ENCODE results near the gene C2orf92. TPM values are rescaled to one million over a fixed set of nuclear protein-coding genes. Genes with fewer than 3 reads are reported as not detected.

Gene C2orf92
- total and polyA plus RNA-seq, 2 donors (not counting 3 experiments of a cell fraction or from before 2014, with no cell fraction given), result 1.8 to 7.9 TPM

GRCh38 chr2:97706708-97707345 lies 37.3 kb downstream of the C2orf92 start:
- Histone ChIP-seq H3K27ac (ENCODE audit: insufficient read depth, low read depth, low read length) (no peak overlapping the region), H4K20me1 (replicated peaks; ENCODE audit: control insufficient read depth, extremely low read depth, insufficient read depth, low read length) (no peaks in the 10 kb centered on the region), H3K36me3 (ENCODE audit: control insufficient read depth in 2 of 2, extremely low read depth in 1 of 2, insufficient read depth in 2 of 2, low read length in 2 of 2) (no peaks in the 10 kb centered on the region), H3K9me1 (replicated peaks; ENCODE audit: control insufficient read depth, extremely low read depth, insufficient read depth, low read length) (no peaks in the 10 kb centered on the region), H3K79me2 (ENCODE audit: control insufficient read depth, insufficient read depth, low read length) (no peaks in the 10 kb centered on the region), H3K4me1 (ENCODE audit: control insufficient read depth, extremely low read depth, insufficient read depth, low read length) (no peaks in the 10 kb centered on the region), H3K4me2 (ENCODE audit: insufficient read depth, low read length) (no peak overlapping the region), H3K4me3 (replicated peaks in 1 of 3; ENCODE audit: insufficient read depth in 1 of 3, low read depth in 1 of 3, low read length in 3 of 3) (no peak overlapping the region), H3K9ac (replicated peaks; ENCODE audit: extremely low read depth, insufficient read depth, low read length) (no peak overlapping the region), H3K9me3 (replicated peaks; ENCODE audit: control insufficient read depth, insufficient read depth, low read length) (no peaks in the 10 kb centered on the region), H3K27me3 (ENCODE audit: control insufficient read depth in 2 of 2, insufficient read depth in 2 of 2, low read length in 2 of 2) (peaks cover 2% of the 10 kb centered on the region in 2 experiments), H2AFZ (ENCODE audit: low read depth, low read length) (no peak overlapping the region)
- CTCF ChIA-PET, result interaction anchor here (0.7 to 9.1 kb wide), 5 partner anchors 8 to 678 kb away, joined by 3 to 68 read pairs (median 4); no protein-coding TSS in a partner anchor
- DNase-seq (ENCODE audit: low read depth, low spot score) (no peak), FAIRE-seq (no peak)
- dilution Hi-C loops (cut with MboI; ENCODE audit: extremely low pct_ligation_motif_present, low sequenced_read_pairs) (no loop called here), intact Hi-C loops (cut with micrococcal nuclease) (no loop called here)
- BruUV-seq (replicated peaks), result no TSS peak
- POLR2A ChIA-PET, result no interaction called here
- TF ChIP-seq GATA2 (IDR thresholded peaks at IDR 0.05; ENCODE audit: insufficient read depth, insufficient read length, low read depth, low read length), result no peak
- TF ChIP-seq MYC (IDR thresholded peaks at IDR 0.05; ENCODE audit: low read depth, low read length), result no peak
- TF ChIP-seq POLR2A (IDR thresholded peaks at IDR 0.05; ENCODE audit: low read depth, low read length), result no peak
- TF ChIP-seq EZH2 (IDR thresholded peaks at IDR 0.05; ENCODE audit: borderline replicate concordance, low read depth, low read length, severe bottlenecking), result no peak
- no peak for TF ChIP-seq CTCF (IDR thresholded peaks at IDR 0.05; ENCODE audit: extremely low read depth in 1 of 2, insufficient read depth in 1 of 2, low read depth in 1 of 2, low read length in 2 of 2)
- TF ChIP-seq POLR2AphosphoS5 (IDR thresholded peaks at IDR 0.05; ENCODE audit: insufficient read depth, low read depth, low read length), result no peak
- TF ChIP-seq MAX (IDR thresholded peaks at IDR 0.05; ENCODE audit: insufficient read depth, insufficient read length), result no peak
- TF ChIP-seq FOS (IDR thresholded peaks at IDR 0.05; ENCODE audit: borderline replicate concordance, insufficient read depth, low read length), result no peak
- no peak for TF ChIP-seq JUN (IDR thresholded peaks at IDR 0.05; ENCODE audit: borderline replicate concordance, insufficient read depth, insufficient read length, low read depth)

All from endothelial cell of umbilical vein (primary cell).